Urothelium cell line (cell line): ENCODE data around the gene NOC2L.
"Not testable (repeated sequence)": the region's sequence is repeated elsewhere in the genome, so short reads cannot be mapped to it uniquely, and the experiment has no call there.

ENCODE experiments used
- DNase-seq: peaks from one replicate; pipeline ENCODE4 v3.0.0; 2011; ENCODE audit warnings: low spot score, mixed read lengths
- FAIRE-seq: peaks from 2 replicates; lab custom pipeline; 2011; peaks lifted over from hg19 to GRCh38; lab: Jason Lieb, UNC

Gene NOC2L

DNA sequence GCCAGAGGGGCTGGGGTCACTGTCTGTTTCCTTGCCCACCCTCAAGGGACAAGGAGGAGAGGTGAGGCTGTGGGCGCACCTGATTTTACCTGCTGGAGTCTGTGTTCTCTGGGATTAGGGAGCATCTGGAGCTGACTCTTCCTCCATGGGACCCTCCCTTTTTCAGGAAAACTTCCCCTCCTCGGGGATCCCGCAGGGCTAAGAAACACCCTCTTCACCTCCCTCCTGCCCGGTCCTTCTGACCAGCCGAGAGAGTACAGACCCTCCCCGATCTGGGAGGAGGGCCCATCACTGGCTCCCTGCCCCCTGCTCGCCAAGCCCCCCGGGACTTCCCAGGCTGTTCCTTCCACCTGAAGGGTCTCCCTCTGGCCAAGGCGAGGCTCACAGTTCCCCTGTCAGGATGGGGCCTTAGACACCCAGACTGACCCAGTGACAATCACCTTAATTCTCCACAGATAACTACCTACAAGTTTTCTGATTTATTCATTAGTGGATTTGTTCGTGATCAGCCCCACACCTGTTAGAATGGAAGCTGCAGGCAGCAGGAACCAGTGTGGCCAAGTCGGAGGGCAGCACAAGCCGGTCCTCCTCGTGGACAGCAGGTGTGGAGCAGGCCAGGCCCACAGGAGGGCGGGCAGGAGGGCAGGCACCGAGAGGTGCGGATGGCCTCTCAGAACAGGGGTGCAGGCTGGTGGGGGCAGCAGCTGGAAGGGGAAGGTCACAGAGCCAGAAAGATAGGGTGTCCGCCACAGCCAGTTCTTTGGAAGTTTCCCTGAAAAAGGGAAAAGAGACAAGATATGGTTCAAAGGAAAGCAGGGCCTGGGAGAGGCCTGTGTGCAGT lies 51.2 kb downstream of the NOC2L start:
- DNase-seq (no peak), FAIRE-seq (no peak)

DNA sequence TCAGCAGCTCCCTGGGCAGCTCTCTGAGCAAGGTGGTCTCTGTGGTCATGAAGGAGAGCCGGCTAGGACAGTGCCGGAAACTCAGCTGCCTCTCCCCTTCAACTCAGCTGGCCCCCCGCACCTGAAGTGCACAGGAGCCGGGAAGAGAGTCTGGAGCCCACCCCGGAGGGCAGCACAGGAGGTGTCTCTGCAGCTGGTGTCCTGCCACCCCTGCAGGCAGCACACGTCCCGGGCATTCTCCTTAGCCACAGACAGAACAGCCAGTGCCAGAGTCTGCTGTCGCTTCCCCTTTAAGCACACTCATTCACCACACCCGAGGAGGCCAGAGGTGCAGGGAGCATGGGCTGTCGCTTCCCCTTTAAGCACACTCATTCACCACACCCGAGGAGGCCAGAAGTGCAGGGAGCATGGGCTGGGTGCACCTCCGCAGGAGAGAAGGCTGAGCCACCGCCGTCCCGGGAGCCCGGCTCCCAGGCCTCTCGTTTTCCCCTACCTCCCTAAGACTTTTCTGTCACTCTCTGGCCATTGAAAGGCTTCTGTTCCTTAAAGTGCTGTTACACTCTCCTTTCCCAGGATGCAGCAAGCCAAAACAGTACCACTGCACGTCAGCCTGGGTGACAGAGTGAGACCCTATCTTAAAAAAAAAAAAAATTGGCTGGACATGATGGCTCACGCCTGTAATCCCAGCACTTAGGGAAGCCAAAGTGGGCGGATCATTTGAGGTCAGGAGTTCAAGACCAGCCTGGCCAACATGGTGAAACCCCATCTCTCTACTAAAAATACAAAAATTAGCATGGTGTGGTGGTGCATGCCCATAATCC lies 52.2 kb downstream of the NOC2L start:
- DNase-seq (no peak), FAIRE-seq (no peak)

DNA sequence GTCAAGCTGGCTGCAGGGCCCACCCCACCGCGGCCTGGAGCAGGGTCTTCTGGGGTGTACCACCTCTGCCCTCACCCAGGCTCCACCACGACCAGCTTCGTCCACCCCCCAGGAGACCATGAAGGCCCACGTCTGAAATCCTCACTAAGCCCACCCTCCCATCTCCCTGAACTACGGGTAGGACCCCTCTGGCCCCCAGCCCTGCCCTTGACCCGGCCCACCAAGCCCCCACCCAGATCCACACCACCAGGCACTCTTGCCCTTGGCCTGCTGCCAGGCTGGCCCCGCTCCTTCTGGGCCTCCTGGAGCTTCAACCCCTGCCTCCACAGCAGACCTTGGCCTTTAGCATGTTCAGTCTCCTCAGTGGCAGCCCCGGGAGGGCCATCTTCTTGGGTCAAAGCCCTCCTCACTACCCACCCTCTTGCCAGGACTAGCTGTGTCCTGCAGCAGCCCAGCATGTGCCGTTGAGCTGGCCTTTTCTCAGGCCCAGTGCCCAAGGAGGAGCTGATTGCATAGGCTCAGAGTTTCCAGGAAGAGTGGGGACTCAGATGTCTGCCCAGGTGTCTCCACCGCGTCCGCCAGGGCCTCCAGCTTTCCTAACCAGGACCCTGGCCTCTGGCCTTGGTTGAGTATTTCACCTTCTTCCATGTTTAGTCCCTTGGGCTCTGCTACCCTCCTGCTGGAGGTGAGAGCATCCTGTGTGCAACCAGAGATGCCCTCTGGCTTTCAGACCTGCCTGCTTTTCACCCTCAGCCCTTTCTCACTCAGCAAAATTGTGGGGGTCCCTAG lies 53.1 kb downstream of the NOC2L start:
- FAIRE-seq = no peak

DNA sequence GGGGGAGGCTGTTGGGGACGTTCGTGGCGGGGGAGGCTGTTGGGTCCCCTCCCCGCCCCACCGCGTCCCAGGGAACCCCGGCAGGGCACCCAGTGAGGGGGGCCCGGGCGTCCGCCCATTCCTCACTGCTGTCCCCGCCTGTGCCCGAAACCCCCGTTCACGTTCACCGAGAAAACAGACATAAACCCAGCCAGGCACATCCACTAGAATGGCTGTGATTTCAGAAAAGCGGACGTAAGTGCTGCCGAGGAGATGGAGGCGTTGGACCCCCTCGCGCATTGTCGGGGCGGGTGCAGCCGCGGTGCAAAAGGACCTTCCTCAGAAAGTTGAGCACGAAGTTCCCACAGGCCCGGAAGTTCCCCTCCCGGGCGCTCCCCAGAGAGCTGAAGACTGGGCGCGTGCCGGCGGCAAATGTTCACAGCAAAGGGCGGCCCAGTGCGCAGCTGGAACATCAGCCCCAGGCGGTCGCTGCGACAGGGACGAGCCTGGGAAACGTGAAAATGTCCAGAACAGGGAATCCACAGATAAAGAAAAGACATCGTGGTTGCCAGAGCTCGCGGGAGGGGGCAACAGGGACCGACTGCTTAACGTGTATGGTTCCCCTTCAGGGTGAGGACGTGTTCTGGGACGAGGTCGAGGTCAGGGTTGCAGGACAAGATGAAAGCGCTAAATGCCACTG lies 53.8 kb downstream of the NOC2L start:
- DNase-seq (no peak), FAIRE-seq (no peak)

More for the DNA sequence above, 53.1 kb downstream of the NOC2L start:
- no peak for DNase-seq

DNA sequence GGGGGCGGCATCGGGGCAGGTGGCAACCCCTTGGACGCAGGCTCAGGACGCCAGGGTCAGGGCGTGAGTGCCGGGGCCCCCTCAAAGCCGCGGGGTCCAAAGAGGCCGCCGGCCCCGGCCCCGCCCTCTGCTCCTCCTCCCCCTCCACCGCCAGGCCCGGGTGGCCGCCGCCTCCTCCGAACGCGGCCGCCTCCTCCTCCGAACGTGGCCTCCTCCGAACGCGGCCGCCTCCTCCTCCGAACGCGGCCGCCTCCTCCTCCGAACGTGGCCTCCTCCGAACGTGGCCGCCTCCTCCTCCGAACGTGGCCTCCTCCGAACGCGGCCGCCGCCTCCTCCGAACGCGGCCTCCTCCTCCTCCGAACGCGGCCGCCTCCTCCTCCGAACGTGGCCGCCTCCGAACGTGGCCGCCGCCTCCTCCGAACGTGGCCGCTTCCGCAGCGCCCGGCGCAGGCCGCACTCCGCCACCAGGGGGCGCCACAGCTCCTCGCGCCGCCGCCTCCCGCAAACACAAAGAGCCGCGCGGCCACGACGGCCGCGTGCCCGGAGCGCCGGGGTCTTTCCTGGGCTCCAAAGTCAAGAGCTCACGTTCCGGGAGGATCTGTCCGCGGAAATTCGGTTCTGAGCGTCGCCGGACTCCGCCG lies 54.6 kb downstream of the NOC2L start:
- FAIRE-seq (peak; percentile 5), DNase-seq (peak; percentile 83)

DNA sequence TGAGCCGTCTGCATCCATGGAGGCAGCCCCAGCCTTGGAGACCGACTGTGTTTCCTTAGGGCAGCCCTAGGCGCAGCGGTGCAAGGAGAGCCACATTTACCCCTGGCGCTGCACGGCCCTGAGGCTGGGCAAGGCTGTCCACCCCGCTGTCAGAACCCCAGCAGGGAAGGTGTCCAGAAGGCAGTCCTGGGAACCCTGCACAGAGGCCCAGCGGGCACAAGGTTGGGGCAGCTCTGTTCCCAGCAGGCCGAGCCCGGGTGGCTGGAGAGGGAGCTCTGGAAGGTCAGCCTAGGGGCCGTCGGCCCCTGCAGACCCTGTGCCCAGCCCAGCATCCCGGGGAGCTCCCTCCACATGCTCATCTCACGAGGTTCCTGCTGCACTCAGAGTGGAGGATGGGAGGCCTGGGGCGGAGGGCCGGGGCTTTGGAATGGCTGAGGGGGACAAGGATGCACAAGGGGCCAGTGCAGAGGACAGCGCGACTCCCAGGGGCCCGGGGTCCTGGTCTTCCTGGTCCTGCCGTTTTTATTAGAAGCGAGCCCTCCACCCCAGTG lies 55.3 kb downstream of the NOC2L start:
- no peak for FAIRE-seq
- DNase-seq = peak; percentile 3

DNA sequence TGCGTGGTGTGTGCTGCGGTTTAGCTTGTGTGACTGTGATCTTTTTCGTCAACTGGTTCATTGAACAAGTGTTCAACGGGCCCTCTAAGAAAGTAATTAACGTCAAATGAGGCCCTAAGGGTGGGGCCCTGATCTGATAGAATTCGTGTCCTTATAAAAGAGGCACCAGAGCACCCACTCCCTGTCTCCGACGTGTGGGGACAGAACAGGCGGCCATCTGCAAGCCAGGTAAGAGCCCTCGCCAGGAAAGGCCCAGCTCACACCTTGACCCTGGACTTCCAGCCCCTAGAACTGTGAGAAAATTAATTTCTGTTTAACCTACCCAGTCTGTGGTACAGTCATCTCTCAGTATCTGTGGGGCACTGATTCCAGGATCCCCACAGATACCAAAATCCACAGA lies 55.8 kb downstream of the NOC2L start:
- no peak for FAIRE-seq
- no peak for DNase-seq

DNA sequence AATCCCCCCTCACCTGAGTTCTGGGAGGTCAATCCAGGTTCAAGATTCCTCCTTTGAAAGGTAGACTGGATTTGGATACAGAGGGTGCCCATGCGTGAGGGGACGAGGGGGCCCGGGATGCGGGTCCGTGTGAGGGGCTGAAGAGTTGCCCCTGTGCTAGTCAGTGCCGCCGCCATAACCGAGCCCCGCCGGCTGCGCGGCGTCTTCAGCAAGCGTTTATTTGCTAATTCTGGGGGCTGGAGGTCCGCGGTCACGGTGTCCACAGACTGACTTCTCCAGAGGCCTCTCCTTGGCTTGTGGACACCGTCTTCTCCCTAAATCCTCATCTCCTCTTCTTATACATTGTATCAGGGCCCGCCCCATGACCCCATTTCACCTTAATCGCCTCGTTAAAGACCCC lies 56.3 kb downstream of the NOC2L start:
- FAIRE-seq = no peak
- DNase-seq = no peak

DNA sequence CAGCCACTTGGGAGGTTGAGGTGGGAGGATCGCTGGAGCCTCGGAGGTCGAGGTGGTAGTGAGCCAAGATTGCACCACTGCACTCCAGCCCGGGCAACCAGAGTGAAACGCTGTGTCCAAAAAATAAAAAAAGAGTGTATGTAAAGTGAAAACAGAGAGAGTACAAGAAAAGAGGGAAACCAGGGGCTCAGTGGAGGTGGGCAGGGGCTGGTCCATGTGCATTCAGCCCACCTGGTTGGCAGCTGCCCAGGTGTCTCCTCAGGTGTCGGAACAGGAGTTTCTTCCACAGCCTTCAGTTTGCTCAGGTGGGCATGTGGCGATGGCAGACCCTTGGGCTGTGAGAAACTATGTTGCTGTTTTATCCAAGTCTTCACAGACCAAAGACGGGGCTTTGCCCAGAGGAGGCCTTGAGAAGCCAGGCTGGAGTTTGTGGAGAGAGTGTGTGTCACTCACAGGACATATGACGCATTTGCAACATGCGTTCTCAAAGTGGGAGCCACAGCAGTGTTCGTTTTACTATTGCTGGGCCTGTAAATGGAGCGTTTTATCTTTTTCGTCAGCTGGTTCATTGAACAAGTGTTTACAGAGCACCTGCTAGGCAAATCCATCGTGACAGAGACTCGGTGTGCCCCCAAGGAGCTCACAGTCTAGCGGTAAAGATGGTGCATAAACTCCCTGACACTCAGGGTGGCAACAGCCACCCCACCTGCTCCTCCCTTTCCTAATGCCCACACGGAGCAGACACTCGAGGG lies 57.8 kb downstream of the NOC2L start:
- DNase-seq = peak; percentile 1
- no peak for FAIRE-seq

DNA sequence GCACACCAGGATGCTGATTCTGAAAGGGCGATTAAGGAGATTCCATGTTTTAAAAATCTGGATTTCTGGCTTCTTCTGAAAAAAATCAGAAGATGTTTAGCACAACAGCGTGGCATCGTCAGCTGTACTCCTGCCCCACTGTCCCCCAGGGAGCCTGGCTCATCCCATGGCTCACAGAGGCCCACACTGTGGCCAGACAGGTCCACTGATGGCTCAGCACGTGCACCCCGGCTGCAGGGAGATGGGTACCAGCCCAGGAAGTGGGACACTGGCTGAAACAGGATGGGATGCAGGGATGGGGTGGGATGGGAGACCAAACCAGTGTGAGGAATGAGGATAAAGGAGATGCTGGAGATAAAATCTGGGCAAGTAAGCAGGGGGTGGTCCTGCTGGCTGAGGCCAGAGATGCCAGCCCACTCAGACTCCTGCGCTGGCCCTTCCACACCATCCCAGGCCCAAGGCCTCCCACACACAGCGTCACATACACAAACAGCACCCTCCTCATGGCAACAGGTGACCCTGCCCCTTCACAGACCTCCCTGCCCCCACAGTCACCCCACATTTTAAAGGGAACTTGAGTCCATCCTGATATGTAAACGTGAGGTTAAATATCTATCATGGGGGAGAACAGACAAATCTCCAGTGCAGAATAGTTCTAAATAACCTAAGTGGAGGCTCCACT lies 59.3 kb downstream of the NOC2L start:
- FAIRE-seq (no peak), DNase-seq (no peak)

DNA sequence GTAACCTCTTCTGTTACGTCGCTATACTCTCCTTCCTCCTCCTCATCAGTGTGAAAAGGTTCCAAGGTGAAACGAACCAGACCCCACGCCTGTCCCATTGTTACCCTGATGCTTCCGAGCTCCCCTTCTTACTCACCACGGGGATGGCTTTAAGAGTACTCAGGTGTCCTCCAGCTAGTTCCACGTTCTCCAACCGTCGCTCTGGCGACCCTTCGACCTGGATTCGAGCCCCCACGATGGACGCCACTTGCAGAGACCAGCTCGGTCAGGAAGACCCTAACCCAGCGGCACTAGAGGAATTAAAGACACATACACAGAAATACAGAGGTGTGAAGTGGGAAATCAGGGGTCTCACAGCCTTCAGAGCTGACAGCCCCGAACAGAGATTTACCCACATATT lies 61.1 kb downstream of the NOC2L start:
- not testable (repeated sequence) for FAIRE-seq, DNase-seq

DNA sequence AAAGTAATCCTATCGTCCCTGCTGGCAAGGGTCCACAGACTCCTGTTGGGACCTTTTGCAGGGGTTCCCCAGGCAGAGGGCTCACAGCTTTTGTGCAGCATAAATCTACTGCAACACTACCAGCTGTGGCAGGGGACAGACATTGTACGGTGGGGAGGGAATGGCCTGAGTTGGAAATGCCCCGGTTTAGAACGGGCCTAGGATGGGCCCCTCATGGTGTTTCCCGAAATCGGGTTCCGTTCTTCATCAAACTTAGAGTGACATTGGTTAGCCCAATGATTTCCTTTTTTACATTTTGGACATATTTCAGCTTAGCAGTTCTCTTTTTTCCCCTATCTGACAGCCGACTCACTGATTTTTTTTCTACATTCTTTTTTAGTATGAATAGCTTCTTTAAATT lies 61.8 kb downstream of the NOC2L start:
- no peak for DNase-seq
- FAIRE-seq = no peak
